Sigmoid colon (tissue), 4 donors: ENCODE measurements around the gene SLC7A7.

Source experiments
- EP300 ChIP-seq, 4 donors: sonication (generic); formaldehyde crosslinking; IDR thresholded peaks; one replicate each; pipeline ENCODE4 v1.6.1; 2017; ENCODE audit warnings: antibody characterized with exemption in 4 of 4
- POLR2A ChIP-seq, 2 donors: fragments of 450-650 bp; IDR thresholded peaks; one replicate each; pipeline ENCODE4 v1.6.1; 2016; ENCODE audit warnings: antibody characterized with exemption in 2 of 2, mild to moderate bottlenecking in 2 of 2, moderate library complexity in 2 of 2
- TF ChIP-seq, protein P1 (sequence below), 4 experiments: fragments of 450-650 bp in 3 of 4; fragments of 200-600 bp in 1 of 4; IDR thresholded peaks; one replicate each; pipeline ENCODE4 v1.5.1; 2016 to 2019; ENCODE audit warnings: antibody characterized with exemption in 4 of 4, mild to moderate bottlenecking in 3 of 4, moderate library complexity in 2 of 4

DNA sequence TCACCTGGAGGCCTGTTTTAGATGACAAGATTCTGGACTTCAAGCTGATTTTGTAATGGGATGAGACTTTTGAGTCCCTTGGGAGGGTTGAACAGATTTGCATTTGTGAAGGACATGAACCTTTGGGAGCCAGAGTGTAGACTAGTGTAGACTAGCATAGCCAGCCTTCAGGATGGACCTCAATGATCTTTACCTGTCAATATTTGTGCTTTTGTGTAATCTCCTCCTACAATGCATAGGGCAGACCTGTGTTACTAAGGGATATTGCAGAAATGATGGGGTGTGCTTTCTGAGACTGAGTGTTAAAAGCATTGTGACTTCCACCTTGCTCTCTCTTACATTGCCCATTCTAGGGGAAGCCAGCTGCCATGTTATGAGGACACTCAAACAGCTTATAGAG lies 46.4 kb upstream of the SLC7A7 start:
- TF ChIP-seq EP300 (IDR thresholded peaks at IDR 0.05), result no peak
- TF ChIP-seq POLR2A (IDR thresholded peaks at IDR 0.05), result no peak
- TF ChIP-seq, protein P1, sequence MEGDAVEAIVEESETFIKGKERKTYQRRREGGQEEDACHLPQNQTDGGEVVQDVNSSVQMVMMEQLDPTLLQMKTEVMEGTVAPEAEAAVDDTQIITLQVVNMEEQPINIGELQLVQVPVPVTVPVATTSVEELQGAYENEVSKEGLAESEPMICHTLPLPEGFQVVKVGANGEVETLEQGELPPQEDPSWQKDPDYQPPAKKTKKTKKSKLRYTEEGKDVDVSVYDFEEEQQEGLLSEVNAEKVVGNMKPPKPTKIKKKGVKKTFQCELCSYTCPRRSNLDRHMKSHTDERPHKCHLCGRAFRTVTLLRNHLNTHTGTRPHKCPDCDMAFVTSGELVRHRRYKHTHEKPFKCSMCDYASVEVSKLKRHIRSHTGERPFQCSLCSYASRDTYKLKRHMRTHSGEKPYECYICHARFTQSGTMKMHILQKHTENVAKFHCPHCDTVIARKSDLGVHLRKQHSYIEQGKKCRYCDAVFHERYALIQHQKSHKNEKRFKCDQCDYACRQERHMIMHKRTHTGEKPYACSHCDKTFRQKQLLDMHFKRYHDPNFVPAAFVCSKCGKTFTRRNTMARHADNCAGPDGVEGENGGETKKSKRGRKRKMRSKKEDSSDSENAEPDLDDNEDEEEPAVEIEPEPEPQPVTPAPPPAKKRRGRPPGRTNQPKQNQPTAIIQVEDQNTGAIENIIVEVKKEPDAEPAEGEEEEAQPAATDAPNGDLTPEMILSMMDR (IDR thresholded peaks at IDR 0.05), result no peak
